Fibroblast of peridontal ligament (primary cell): Measurements from ENCODE around the gene ACADSB.

ENCODE experiments used
- DNase-seq: peaks from one replicate; pipeline ENCODE4 v3.0.0-alpha.2; 2010; ENCODE audit errors: extremely low read depth

Gene ACADSB

DNA sequence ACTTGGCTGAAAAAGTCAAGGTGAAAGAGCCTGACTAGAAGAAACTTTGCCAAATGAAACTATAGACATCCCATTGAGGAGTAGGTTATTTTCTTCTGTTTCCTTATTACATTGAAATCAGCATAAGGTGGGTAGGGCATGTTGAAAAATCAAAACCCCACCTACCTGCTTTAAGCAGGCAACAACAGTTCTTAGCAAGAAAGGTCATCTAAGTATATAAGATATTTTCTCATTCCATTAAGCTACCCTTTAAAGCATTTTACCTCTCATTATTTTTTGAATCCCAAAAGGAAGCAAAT lies 30.8 kb downstream of the ACADSB start:
- no peak for DNase-seq

GRCh38 chr10:123042708-123043408 lies 34.1 kb downstream of the ACADSB start:
- no peak for DNase-seq

- DNase-seq, result peak; percentile 60
Measured at GRCh38 chr10:123043409-123043925, 34.7 kb downstream of the ACADSB start.

- peak; percentile 27 for DNase-seq
Measured at GRCh38 chr10:123044391-123044790, 35.6 kb downstream of the ACADSB start.

GRCh38 chr10:123045961-123046731 lies 37.3 kb downstream of the ACADSB start:
- DNase-seq, result no peak

DNA sequence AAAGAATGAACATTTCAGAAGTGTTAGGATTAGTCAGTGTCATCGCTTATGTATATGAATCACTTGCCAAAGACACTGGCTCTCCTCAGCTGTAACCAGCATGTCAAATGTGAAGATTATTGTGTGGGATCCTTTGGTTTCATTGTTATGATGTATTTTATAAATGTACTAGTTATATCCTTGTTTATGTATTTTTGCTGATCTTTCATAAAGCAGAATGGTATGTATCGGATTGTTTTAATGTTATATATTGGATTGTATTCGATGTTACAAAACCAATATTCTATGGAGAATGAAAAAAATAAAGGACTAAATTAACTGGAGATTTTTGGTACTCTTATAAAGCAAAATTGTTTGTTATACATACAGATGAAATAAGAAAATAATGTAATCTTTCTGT lies 49.2 kb downstream of the ACADSB start:
- no peak for DNase-seq

DNA sequence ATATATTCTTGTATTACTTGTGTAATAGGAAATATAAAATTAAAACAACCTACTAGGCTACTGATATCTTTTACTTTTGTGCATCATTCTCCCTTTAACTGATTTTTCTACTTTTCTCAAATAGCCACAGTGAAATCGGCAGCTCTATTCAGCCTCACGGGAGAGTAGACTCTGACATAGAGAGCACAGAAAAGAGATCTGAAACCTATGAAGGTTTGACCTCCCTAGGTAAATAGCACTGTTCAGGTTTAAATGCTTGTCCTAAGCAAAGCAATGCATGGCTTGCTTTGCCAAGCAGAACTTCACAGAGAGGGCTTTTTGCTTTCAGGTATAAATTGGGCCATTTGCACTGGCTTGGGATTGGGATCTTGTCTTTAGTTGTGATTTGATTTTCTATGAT lies 53.1 kb downstream of the ACADSB start:
- no peak for DNase-seq

GRCh38 chr10:123062726-123063125 lies 53.9 kb downstream of the ACADSB start:
- no peak for DNase-seq

- no peak for DNase-seq
Measured at GRCh38 chr10:123068087-123068853, 59.5 kb downstream of the ACADSB start.

DNA sequence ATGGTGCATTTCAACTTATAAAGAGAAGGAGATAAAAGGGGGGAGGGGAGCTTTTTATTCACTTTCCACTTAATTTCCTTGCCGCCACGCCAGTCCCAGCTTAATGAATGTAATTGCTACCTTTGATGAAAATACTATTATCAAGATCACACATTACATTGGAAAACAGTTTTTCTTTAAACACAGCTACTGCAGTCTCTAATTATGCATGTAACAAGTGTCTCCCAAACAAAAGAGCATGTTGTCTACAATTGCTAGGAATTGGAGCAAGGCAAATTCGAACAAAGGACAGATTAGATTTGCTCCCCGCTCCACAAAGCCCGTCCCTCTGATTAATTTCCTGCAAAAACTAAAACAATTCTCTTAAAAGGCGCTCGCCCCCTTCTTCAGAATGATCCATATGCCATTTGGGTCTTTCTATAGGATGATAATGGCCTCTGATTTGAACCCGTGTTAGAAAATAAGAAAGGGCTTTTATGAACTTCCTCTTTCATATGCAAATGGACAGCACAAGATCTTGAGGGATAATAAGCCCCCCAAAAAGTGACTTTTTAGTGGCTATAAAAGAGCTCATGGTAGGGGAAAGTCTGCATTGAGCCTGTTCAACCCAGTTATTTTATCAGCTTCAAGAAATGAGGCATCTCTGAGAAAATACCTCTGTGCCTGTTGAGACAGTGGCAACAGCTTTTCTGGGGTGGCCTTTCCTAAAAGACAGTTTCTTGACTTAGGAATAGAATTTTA lies 60.6 kb downstream of the ACADSB start:
- no peak for DNase-seq

DNA sequence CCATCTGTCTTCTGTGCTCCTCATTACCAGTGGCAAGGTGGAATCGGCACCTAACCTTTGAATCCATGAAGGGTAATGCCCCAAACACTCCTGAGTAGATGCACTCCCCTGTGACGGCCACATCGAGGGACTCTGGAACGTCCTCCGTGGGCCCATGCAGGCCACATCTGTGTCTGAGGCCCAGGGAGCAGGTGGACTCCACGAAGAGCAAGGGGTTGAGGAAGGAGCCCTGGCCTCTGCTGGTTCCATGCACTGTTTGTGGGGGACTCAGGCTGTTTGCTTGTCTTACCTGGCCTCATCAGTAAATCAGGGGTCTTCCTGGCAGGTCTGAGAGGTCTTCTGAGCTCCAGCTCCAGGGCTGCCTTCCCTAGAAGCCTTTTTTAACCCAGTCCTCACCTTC lies 64.4 kb downstream of the ACADSB start:
- no peak for DNase-seq

- DNase-seq, result no peak
Measured at GRCh38 chr10:123074215-123074614, 65.4 kb downstream of the ACADSB start.

GRCh38 chr10:123081896-123082295 lies 73.1 kb downstream of the ACADSB start:
- DNase-seq, result no peak

DNA sequence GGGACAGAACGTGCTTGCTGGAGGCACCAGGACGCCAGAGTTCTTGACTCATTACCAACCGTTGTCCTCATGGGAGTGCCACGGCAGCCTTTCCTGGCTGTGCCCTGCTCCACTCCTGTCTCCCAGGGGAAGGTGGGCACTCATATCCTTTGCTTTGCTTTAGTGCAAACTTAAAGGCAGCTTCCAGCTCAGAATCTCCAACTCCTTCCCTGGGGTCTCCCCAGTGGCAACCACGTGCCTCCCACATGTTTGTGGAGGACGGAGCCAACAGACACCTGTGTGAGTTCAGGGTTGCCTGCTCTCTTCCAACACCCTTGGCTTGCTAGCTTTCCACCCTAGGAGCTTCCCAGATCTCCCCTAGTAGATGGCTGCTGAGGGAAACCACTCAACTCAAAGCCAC lies 75.0 kb downstream of the ACADSB start:
- no peak for DNase-seq

GRCh38 chr10:123086281-123086680 lies 77.5 kb downstream of the ACADSB start:
- no peak for DNase-seq

- DNase-seq, result no peak
Measured at GRCh38 chr10:123087348-123087747, 78.5 kb downstream of the ACADSB start.

GRCh38 chr10:123087786-123088185 lies 79.0 kb downstream of the ACADSB start:
- no peak for DNase-seq

GRCh38 chr10:123092635-123093414 lies 84.0 kb downstream of the ACADSB start:
- DNase-seq, result no peak

GRCh38 chr10:123093489-123093888 lies 84.7 kb downstream of the ACADSB start:
- no peak for DNase-seq

DNA sequence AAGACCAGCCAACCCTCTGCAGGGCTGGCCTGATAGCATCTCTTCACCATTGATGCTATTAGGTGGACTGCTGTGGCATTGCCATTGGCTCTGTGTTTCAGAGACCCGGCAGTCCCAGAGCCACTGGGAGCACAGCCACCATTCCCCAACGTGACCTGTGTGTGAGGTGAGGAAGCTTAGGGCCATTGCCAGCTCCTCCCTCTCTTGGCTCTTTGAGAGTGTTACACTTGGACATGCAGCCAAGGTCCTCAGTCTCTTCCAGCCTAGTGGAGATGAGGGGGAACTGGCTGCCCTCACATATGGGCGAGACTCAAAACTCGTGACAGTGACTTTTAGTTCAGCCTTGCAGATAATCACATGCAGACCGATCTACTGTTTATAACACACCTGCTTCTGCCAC lies 87.6 kb downstream of the ACADSB start:
- no peak for DNase-seq

DNA sequence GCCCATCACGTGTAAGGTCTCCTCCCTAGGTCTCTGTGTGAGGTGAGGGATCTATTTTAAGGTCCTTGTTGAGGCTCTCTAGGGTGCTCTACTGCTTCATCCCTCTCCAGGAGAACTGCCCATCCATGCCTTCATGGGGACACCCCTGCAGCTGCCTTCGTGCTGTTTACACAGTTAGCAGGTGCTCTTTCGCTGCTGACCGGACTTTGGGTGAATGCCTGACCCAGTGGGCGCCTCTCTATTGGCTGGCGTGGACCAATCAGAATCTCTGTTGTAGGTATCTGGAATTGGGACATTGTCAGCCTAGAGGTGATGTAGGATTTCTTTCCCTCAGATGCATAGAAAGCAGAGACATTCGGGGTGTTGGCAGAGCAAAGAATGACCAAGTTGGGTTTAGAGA lies 88.2 kb downstream of the ACADSB start:
- DNase-seq, result no peak
